ENCODE data around the gene ARSK.

The ARSK gene

GRCh38 chr5:95537501-95537900 is 17.4 kb upstream of the ARSK start:
- peaks cover 40 to 70% of the 10 kb centered on the region in 2 experiments for H3K36me3 ChIP-seq (ENCODE audit: control insufficient read depth in 2 of 2, insufficient read depth in 1 of 2, low read length in 2 of 2)
- ChIA-PET CTCF (no interaction called here), POLR2A (no interaction called here)
- H3K4me3 ChIP-seq (ENCODE audit: low read depth, low read length): no peak overlapping the region
- no peaks in the 10 kb centered on the region for H3K9me3 ChIP-seq (ENCODE audit: control insufficient read depth, insufficient read depth, low read depth, low read length)
- no peaks in the 10 kb centered on the region for H3K4me1 ChIP-seq (ENCODE audit: control insufficient read depth, insufficient read depth, low read length)
- no peak overlapping the region for H3K27ac ChIP-seq (ENCODE audit: extremely low read depth, low read depth, low read length)
- no peak for TF ChIP-seq ZNF76 (tag by site-specific recombination; IDR thresholded peaks at IDR 0.05; ENCODE audit: borderline replicate concordance, low read depth)
- TF ChIP-seq SP7 (tag by site-specific recombination; IDR thresholded peaks at IDR 0.05): no peak
- TF ChIP-seq ZNF354C (tag by site-specific recombination; IDR thresholded peaks at IDR 0.05; ENCODE audit: borderline replicate concordance, low read depth): no peak
- no peak for TF ChIP-seq ZSCAN30 (tag by site-specific recombination; IDR thresholded peaks at IDR 0.05)
- TF ChIP-seq ZNF10 (tag by site-specific recombination; IDR thresholded peaks at IDR 0.05): no peak
- no peak for TF ChIP-seq ZNF138 (tag by site-specific recombination; IDR thresholded peaks at IDR 0.05; ENCODE audit: borderline replicate concordance)
- no peak for TF ChIP-seq OSR2 (tag by site-specific recombination; IDR thresholded peaks at IDR 0.05)
- TF ChIP-seq ZFHX2 (tag by site-specific recombination; conservative IDR thresholded peaks at IDR 0.05): no peak
- no peak for TF ChIP-seq REST (tag by site-specific recombination; IDR thresholded peaks at IDR 0.05)
- no peak for TF ChIP-seq ZNF19 (tag by site-specific recombination; IDR thresholded peaks at IDR 0.05; ENCODE audit: low read depth)
- no peak for TF ChIP-seq ZNF600 (tag by site-specific recombination; IDR thresholded peaks at IDR 0.05)
- TF ChIP-seq ZNF555 (tag by site-specific recombination; conservative IDR thresholded peaks at IDR 0.05): no peak
- TF ChIP-seq KLF9 (tag by site-specific recombination; IDR thresholded peaks at IDR 0.05; ENCODE audit: low read depth): no peak
- TF ChIP-seq ZNF747 (tag by site-specific recombination; IDR thresholded peaks at IDR 0.05): no peak
- TF ChIP-seq GFI1B (tag by site-specific recombination; IDR thresholded peaks at IDR 0.05): no peak
- no peak for TF ChIP-seq REPIN1 (tag by site-specific recombination; IDR thresholded peaks at IDR 0.05; ENCODE audit: low read depth)

- Histone ChIP-seq H3K27ac (ENCODE audit: extremely low read depth, low read depth, low read length) (no peak overlapping the region), H3K4me1 (ENCODE audit: control insufficient read depth, insufficient read depth, low read length) (0 out of 2 replicates have a peak, but pooled peaks cover 2% of the 10 kb centered on the region), H3K4me3 (ENCODE audit: low read depth, low read length) (no peak overlapping the region), H3K36me3 (ENCODE audit: control insufficient read depth in 2 of 2, insufficient read depth in 1 of 2, low read length in 2 of 2) (peaks cover 53 to 74% of the 10 kb centered on the region in 2 experiments), H3K9me3 (ENCODE audit: control insufficient read depth, insufficient read depth, low read depth, low read length) (no peaks in the 10 kb centered on the region)
- POLR2A ChIA-PET: no interaction called here
- CTCF ChIA-PET: no interaction called here
- peak; percentile 83 for TF ChIP-seq SCRT2 (tag by site-specific recombination; IDR thresholded peaks at IDR 0.05)
- no peak for TF ChIP-seq ZNF624 (tag by site-specific recombination; IDR thresholded peaks at IDR 0.05)
- no peak for TF ChIP-seq PRDM1 (tag by site-specific recombination; IDR thresholded peaks at IDR 0.05)
- peak; percentile 84; the same call in 1 of the 2 replicates for TF ChIP-seq WT1 (tag by site-specific recombination; IDR thresholded peaks at IDR 0.05)
- no peak for TF ChIP-seq OVOL3 (tag by site-specific recombination; IDR thresholded peaks at IDR 0.05)
- no peak for TF ChIP-seq ZNF530 (tag by site-specific recombination; IDR thresholded peaks at IDR 0.05; ENCODE audit: low read depth)
- no peak for TF ChIP-seq ZNF513 (tag by site-specific recombination; IDR thresholded peaks at IDR 0.05)
- TF ChIP-seq SALL2 (tag by site-specific recombination; IDR thresholded peaks at IDR 0.05; ENCODE audit: borderline replicate concordance): no peak
- no peak for TF ChIP-seq ZNF777 (tag by site-specific recombination; IDR thresholded peaks at IDR 0.05; ENCODE audit: borderline replicate concordance)
- no peak for TF ChIP-seq IKZF3 (tag by site-specific recombination; IDR thresholded peaks at IDR 0.05)
- TF ChIP-seq ZNF292 (tag by site-specific recombination; IDR thresholded peaks at IDR 0.05; ENCODE audit: borderline replicate concordance, low read depth): no peak
- no peak for TF ChIP-seq MYNN (tag by site-specific recombination; IDR thresholded peaks at IDR 0.05; ENCODE audit: borderline replicate concordance)
- no peak for TF ChIP-seq ZNF132 (tag by site-specific recombination; IDR thresholded peaks at IDR 0.05; ENCODE audit: borderline replicate concordance)
- no peak for TF ChIP-seq ZNF350 (tag by site-specific recombination; IDR thresholded peaks at IDR 0.05)
- no peak for TF ChIP-seq ZBTB26 (tag by site-specific recombination; optimal IDR thresholded peaks at IDR 0.05)
- no peak for TF ChIP-seq SP2 (tag by site-specific recombination; IDR thresholded peaks at IDR 0.05)
Measured at GRCh38 chr5:95543017-95543705, 11.7 kb upstream of the ARSK start.

Measured in HEK293 (cell line).